Measurements from ENCODE around the gene MED16.

MED16 gene

DNA sequence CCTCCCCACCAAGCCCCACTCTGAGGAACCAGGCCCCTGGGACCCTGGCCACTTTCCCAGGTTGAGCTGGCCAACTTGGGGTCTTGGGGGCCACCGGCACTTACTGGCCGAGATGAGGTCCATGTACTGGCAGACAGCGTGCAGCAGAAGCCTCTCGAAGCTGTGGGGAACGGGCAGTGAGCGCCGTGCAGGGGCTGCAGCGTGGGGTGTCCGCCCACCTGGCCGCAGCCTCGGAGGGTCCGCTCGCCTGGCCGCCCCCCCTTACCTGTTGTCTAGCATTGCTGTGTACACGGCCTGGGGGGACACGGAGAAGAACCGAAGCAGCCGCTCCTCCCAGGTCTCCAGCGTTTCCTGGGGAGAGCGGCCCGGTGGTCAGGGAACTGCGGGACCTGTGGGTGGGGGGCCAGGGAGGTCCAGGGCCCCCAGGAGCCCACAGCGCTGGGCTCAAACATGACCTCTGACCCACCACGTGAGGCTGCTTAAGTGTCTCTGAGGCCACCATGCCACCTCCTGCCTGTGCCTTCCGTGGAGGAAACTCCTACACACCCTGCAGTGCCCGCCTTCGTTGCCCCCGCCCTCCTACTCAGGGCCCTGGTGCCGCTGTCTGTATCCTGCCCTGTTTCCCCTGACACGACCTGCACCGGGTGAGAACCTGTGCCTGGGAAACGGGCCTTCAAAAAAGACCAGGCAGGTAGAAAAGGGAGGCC is 6.5 kb upstream of the MED16 start:
- TF ChIP-seq, protein P1, sequence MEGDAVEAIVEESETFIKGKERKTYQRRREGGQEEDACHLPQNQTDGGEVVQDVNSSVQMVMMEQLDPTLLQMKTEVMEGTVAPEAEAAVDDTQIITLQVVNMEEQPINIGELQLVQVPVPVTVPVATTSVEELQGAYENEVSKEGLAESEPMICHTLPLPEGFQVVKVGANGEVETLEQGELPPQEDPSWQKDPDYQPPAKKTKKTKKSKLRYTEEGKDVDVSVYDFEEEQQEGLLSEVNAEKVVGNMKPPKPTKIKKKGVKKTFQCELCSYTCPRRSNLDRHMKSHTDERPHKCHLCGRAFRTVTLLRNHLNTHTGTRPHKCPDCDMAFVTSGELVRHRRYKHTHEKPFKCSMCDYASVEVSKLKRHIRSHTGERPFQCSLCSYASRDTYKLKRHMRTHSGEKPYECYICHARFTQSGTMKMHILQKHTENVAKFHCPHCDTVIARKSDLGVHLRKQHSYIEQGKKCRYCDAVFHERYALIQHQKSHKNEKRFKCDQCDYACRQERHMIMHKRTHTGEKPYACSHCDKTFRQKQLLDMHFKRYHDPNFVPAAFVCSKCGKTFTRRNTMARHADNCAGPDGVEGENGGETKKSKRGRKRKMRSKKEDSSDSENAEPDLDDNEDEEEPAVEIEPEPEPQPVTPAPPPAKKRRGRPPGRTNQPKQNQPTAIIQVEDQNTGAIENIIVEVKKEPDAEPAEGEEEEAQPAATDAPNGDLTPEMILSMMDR (conservative IDR thresholded peaks at IDR 0.05), result no peak
- H3K27ac ChIP-seq, result no peak overlapping the region

DNA sequence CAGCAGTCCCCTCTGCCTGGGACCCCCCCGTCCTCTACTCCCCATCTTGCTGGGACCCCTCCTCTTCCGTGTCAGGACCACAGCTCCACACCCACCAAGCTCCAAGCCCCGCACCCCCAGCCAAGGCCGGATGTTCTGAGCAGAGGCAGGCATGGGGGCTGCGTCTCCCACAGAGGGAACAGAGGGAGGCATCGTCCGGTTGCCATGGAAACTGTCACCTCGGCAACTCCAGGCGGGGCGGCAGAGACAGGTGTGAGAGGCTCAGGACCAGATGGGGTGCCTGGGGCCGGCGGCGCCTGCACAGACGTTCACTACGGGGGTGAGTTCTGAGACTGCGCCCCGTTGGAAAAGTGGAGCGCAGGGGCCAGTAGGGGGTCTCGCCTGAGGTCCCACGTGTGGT is 5.7 kb upstream of the MED16 start:
- TF ChIP-seq, protein P1 (conservative IDR thresholded peaks at IDR 0.05), result no peak
- no peak overlapping the region for H3K27ac ChIP-seq

DNA sequence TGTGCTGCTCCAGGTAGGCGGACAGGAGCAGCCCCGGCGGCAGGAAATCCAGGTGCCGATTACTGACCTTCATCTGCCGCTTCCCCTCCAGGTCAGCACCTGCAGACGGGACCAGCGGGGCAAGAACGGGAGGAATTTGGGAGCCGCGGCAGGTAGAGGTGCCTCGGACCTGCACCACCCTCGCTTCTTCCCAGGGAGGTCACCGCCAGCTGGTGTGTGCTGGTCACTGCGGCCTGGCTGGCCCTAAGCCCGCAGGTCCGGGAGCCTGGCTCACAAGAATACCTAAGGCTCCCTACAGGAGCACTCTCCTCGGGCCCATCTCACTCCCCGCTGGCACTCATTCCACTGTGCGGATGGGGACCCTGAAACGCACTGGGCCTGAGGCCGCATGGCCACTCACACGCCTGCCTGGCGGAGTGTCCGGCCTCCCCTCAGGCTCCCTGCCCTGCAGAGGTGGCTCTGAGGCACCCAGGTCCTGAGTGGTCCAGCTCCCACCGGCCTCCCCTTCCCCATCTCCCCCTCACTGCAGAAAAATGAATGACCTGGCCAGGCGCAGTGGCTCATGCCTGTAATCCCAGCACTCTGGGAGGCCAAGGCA is 4.6 kb upstream of the MED16 start:
- TF ChIP-seq, protein P1 (conservative IDR thresholded peaks at IDR 0.05), result no peak; the same call in 1 of the 2 replicates
- no peak overlapping the region for H3K27ac ChIP-seq

DNA sequence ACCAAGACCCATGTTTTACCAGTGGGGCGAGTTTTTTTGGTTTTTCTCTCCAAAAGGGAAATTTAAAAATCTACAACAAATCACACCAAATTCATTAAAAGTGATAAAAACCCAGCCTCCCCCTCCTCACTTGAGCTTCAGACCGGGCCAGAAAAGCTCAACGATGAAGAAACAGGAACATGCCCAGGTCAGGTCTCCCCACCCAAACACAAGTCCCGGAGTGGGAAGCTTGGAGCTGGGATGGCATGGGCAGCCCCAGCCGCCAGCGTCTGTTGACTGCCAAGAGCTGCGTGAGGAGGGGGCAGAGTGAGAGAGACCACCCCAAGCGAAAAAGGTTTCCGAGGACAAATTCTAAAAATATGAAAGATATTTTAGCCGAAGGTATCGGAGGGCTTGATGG is 4.0 kb upstream of the MED16 start:
- TF ChIP-seq, protein P1 (conservative IDR thresholded peaks at IDR 0.05), result no peak
- H3K27ac ChIP-seq, result no peak overlapping the region

DNA sequence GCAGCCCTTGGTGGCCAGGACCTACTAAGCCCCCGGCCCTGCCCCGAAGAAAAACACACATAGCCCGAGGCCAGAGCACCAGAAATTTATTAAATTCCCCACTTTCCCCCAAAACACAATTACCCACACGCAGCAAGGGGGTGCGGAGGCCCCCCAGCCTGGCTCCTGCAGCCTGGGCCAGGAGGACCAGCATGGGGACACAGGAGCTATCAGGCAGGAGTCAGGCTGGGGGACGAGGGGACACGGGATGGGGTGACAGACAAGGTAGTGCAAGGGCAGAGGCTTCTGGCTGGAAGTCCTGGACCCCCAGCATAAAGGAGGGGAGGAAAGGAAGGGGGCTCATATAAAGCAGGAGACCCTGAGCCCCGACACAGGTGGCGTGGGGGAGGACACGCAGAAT is 3.4 kb upstream of the MED16 start:
- TF ChIP-seq, protein P1 (conservative IDR thresholded peaks at IDR 0.05), result no peak
- H3K27ac ChIP-seq, result no peak overlapping the region

DNA sequence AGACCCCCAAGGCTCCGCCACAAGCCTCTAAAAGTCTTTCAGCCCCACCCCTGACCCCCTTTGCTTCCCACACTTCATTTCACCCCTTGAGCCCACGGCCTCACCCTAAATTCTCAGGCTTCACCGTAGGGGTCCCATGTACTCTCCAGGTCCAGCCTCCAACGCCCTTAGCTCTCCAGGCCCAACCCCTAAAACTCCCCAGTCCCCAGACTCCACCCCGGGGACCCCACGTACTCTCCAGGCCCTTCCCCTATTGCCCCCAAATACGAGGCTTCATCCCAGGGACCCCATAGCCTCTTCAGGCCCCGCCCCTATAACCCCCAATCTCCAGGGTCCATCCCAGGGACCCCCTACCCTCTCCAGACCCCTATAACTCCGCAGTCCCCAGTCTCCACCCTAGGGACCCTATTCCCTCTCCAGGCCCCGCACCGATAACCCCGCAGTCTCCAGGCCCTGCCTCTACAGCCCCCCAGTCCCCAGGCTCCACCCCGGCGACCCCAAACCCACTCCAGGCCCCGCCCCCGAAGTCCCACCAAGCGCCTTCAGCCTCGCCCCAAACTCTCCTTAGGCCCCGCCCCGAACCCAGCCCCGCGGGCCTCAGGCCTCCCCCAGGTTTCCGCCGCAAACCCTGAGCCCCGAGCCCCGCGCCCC is 619 bp downstream of the MED16 start:
- H3K27ac ChIP-seq, result peak overlapping the region; percentile 94
- TF ChIP-seq, protein P1 (conservative IDR thresholded peaks at IDR 0.05), result no peak

DNA sequence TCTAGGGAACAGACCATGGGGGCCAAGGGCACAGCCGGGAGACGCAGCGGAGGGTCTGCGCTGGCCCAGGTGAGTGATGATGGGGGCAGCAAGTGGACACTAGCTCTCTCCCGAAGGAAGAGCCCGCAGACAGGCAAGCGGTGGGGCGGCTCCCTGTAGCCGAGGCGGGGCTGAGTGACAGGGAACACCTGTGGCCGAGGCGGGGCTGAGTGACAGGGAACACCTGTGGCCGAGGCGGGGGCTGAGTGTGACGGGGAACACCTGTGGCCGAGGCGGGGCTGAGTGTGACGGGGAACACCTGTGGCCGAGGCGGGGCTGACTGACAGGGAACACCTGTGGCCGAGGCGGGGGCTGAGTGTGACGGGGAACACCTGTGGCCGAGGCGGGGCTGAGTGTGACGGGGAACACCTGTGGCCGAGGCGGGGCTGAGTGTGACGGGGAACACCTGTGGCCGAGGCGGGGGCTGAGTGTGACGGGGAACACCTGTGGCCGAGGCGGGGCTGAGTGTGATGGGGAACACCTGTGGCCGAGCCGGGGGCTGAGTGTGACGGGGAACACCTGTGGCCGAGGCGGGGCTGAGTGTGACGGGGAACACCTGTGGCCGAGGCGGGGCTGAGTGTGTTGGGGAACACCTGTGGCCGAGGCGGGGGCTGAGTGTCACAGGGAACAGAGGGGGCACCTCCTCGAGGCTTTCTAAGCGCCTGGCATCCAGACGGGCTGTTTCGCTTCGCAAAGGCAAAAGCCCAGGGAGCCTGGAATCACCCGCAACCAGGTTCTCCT is 1.4 kb downstream of the MED16 start:
- peak overlapping the region; percentile 94; the same call in 1 of the 2 replicates for H3K27ac ChIP-seq

Measured in VCaP (cell line).